Fibroblast of upper back skin (primary cell): ENCODE measurements around the gene HCRT.
A peak's percentile ranks its signal among the peaks of the same experiment; 100 is the strongest.
"Not testable (repeated sequence)": the region's sequence is repeated elsewhere in the genome, so short reads cannot be mapped to it uniquely, and the experiment has no call there.

ENCODE experiments used
- DNase-seq: peaks from one replicate; pipeline ENCODE4 v3.0.0-alpha.2; 2013

Gene HCRT, protein sequence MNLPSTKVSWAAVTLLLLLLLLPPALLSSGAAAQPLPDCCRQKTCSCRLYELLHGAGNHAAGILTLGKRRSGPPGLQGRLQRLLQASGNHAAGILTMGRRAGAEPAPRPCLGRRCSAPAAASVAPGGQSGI

DNA sequence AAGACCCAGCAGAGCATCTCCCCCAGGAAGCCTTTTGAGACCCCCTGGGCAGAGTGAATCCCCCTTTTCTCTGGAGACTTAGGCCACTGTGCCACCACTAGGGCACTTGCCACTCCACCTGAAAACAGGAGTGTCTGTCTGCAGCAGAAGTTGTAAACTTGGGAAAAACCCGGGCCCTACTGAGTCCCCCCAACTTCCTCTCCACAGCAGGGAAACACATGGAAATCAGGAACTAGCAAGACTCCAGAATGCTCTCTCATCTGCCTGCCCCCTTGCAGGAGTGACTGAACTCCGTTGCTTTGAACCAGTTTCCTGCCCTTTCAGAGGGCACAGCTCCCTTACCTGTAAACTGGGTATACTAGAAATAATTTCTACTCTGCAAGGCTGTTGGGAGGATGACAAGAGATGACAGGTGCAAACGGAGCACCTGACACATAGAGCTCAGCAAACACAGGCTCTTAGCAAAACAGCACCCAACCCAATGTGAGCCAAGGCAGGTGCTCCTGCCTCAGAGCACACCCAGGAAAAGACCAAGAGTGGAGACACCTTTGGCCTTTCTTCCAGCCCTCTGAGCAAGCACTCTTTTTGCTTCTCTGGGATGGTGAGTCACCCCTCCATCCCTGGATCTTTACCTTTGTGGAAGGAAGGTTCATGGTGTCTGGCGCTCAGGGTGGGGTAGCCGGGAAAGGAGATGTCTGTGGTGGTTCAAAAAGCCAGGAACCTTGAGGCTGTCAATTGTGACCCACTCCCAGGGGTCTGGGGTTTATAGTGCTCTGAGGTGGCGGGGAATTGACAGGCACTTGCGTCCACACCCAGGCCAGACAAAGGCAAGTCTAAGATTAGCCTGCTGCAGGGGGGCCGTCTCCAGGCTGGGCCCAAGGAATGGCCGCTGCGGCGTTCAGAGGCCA lies at the start of gene HCRT:
Gene HCRT, minus strand, starts transcription at position 740 of the 908 bp plus-strand sequence. Its CDS starts 87 bp downstream, at position 653.
- DNase-seq: no peak

DNA sequence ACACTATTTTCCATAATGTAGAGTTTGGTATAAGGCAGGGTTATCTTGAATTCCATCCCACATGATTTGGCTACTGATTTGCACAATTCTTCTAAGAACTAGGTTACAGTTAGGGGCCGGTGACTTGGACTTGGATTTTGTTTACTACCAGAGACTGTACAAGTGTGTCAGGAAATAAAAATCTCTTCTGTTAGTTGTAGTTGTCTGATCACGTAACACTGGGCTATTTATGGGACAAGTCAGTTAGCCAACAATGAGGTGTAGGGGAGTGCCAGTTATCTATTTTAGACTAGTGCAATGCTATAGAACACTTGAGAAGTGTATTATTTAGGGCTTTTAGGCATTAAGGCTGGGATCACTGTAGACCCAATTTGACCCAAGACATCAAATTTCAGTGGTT lies 48.7 kb upstream of the HCRT start:
- DNase-seq: no peak

DNA sequence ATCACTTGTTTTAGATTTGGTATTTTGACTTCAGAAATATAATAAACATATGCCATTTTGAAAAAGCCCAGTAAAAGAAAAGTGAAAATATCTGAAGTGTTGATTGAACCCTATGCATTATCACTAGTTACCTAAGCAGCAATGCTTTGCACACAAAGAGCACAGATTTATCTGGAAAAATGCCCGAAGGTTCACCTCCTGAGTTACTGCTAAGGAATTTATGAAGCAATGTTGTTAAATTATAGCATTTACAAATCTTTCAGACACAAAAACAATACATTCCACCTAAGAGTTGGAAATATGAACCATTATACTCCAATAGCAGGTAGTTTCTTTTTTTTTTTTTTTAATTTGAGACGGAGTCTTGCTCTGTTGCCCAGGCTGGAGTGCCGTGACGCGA lies 47.9 kb upstream of the HCRT start:
- DNase-seq: peak; percentile 64

DNA sequence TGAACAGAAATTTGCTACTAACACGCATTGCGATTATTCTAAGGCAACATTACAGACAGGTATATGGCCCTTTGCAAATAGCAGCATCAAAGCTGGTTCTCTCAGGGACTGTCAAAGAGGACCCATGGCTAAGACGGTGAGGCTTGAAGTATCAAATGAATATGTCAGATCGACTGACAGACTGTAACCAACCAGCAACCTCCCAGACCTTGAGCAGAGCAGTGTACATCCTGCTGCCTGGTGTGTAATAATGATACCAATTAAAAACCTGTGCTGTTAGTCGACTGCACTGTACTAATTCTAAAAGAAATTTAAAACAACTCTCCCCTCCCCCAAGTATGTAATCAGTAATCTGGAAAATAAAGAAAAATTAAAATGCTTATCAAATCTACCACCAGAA lies 45.0 kb upstream of the HCRT start:
- no peak for DNase-seq

DNA sequence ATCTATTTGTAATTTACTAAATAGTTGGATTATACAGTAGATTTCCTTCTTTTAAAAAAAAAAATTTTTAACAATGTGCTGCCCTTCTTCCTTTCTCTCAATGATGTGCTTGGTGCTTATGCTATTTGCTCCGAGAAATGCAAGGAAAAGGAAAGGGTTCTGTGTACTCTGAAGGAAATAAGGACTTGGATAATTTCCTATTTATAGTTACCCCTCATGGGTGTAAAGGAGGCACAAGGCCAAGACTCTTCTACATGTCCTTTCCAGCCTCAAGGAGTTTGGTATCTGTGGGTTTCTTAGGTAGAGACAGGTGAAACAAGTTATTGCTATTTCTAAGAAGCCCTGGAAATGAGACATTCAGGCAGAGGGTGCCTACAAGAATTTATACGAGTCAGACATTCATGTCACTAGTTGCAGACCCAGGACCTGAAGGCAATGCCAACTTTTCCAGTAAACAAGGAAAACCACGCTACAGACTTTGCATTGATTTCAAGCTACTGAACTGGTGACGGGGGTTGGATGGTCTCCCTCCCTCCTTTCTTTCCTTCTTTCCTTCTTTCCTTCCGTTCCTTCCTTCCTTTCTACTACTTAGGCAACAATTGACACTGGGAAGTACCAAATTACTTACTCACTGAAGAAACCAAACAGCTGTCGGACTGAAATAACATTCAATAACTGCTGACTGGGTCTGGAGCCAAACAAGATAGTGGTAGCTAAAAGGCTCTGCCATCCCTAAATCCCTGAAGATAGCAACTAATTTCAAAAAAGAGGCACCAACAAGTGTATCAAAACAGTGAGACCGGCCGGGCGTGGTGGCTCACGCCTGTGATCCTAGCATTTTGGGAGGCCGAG lies 42.8 kb upstream of the HCRT start:
- DNase-seq: peak; percentile 3

DNA sequence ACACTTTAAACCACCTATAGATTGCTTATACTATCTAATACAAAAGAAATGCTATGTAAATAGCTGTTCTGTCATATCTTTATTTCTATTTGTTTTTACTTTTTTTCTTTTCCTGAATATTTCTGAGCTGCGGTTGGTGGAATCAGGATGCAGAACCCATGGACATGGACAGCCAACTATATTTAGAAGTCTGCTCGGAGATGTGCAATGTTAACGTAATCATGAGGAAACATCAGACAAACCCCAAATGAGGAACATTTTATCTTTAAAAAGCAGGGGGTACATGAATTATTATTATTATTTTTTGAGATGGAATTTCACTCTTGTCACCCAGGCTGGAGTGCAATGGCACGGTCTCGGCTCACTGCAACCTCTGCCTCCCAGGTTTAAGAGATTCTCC lies 40.4 kb upstream of the HCRT start:
- DNase-seq: no peak

DNA sequence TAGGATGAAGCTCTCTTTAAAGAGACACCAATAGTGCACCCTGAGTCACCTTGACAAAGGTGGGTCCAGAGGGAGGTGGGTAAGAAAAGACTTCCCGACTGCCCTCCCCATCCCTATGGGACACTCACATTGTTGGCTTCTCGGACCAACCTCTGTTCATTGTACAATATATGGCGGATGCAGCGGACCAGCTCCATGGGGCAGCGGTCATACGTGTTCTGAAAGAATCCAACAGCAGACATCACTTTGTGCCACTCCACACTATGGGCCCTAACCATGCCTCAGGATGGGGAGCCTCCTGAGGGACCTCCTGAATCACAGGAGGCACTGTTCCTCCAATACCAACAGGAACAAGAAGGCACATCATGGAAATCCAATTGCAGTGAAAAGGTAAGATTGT lies 39.4 kb upstream of the HCRT start:
- DNase-seq: no peak

DNA sequence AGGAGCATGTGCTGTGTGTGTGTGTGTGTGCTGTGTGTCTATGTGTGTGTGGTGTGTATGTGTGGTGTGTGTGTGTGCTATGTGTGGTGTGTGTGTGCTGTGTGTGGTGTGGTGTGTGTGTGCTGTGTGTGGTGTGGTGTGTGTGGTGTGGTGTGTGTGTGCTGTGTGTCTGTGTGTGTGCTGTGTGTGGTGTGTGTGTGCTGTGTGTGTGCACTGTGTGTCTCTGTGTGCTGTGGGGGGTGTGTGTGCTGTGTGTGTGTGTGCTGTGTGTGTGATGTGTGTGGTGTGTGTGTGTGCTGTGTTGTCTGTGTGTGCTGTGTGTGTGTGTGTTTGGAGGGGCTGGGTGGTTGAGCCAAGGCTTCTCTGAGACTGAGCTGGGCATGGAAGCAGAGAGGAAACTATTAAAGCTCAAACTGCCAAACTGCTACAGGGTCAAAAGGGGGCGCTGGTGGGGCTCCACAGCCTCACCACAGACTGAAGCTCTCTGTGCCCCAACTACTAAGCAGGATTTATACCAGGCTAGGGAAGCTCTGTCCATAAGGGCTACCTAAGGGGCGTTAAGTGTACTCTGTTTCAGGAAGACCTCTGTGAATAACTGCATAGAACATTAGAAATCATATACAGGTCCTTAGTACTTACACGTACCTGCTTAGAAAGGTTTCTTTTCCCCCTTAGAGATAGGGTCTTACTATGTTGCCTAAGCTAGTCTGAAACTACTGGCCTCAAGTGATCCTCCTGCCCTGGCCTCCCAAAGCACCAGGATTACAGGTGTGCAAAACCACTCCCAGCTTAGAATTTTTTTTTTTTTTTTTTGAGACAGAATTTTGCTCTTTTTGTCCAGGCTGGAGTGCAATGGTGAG lies 36.9 kb upstream of the HCRT start:
- peak; percentile 36 for DNase-seq

DNA sequence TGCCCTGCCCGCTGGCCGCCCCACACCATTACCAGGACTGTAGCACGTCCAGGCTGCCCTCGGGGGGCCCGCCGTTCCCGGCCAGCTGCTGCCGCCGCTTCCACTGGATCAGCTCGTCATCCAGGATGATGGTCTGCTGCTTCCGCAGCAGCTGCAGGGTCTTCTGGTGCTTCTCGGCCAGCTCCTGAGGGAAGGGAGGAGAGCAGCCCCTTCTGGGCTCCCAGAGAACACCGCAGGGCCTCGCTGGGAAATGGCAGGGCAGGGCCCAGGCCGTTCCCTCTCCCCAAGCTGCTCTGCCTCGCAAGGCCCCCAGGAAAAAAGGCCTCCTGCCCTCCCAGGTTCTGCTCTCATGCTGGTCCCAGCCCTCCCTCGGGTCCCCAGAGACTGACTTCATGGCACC lies 34.0 kb upstream of the HCRT start:
- DNase-seq: not testable (repeated sequence)

DNA sequence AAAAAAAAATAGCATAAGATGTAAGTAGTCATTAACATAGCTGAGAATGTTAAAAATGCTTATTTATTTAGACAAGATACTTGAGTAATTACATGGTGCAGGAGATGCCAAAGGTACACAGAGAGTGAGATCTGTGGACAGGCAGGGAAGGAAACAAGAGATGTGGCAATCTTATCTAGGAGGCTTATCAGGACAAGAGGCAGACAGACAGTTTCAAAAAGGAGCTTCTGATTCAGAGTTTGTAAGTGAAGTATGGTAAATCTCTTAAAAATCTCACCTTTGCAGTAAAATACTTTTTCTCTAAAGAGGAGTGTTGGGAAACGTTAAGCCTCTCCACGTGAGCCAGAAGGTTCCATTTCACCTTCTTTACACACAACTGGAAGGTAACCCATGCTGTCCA lies 28.9 kb upstream of the HCRT start:
- DNase-seq: no peak

DNA sequence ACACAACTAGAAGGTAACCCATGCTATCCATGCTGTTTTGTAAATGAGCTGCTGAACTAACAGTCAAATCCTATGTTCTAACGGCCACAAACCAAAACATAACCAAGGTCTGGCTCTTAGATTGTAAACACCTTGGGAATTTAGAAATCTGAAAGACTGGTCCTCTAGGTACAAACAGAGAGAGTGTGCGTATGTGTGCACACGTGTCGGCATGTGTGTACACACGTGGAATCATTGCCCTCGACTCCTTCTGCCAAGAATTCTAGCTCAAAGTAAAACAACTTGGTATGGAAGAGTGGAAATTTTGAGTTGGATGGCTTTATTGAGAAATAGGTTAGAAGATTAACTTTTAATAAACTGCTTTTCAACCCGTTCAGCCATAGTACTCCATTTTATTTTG lies 27.1 kb upstream of the HCRT start:
- no peak for DNase-seq

DNA sequence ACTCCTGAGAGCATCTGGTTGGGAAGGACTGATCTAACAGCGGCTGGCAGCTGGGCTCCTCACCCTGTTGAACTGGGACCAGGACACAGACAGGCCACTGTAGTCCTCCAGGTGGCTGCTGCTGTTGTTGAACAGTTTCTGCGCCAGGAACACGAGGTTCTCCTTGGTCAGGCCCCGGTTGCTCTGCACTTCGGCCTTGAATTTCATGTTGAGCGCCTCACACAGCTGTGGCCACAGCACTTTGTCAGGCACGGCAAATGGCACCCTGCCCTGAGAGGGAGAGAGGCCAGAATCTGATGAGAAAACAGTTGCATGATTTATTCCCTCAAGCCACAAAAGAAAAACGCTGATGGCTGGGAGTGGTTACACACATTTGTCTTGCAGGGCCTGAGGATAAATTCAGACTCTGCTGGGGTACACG lies 26.7 kb upstream of the HCRT start:
- peak; percentile 20 for DNase-seq

DNA sequence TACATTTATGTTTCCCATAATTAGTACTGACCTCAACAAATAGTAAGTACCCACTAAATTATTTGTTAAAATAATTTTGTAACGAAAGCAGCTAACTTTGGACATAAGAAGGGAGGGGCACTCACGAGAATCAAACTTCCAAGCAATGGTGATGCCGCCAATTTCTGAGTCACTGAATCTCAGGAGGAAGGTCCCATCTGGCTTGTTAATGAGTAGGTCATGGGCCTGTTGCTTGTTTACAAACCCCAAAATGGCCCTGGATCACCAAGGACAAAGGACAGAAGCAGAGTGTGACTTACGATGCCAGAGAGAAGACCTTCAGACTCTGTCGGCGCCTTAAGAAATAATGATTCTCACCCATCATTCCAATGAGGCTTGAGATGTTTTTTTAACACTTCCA lies 24.8 kb upstream of the HCRT start:
- DNase-seq: no peak

DNA sequence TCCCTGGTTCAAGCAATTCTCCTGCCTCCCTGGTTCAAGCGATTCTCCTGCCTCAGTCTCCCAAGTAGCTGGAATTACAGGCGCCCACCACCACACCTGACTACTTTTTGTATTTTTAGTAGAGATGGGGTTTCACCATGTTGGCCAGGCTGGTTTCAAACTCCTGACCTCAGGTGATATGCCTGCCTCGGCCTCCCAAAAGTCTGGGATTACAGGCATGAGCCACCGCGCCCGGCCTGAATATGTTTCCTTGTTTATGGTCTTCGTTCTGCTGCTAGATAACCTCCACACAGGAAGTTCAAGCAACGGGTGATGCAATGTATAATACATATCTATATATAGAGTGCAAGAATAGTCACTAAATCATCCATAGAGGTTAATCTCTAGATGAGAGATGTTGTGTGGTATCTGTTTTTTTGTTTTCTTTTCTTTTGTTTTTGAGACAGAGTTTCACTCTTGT lies 20.9 kb upstream of the HCRT start:
- not testable (repeated sequence) for DNase-seq

DNA sequence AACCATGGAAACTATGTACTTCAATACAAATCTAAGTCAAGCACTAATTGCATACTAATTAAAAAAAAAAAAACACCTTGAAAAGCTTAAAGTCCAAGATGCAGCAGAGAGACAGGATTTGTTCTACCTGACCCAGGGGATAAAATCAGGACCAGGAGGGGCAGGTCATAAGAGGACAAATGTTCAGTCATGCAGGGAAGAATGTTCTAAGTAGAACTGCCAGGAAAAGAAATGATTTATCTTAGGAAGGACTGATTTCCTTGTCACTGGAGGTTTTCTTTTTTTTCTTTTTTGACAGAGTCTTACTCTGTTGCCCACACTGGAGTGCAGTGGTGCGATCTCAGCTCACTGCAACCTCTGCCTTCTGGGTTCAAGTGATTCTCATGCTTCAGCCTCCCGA lies 18.1 kb upstream of the HCRT start:
- DNase-seq: no peak

DNA sequence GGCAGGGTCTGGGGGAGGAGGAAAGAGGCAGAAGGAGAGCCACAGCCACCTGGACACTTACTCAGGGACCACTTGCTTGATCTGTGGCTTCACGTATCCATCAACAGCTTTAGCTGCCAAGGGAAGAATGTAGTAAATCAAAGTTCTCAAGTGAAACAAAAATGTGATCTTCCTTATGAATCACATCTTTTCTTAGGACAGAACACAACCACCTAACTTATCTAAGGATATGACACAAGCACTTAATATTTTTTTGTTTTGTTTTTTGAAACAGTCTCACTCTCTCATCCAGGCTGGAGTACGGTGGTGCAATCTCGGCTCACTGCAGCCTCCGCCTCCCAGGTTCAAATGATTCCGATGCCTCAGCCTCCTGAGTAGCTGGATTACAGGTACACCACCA lies 17.4 kb upstream of the HCRT start:
- DNase-seq: no peak

DNA sequence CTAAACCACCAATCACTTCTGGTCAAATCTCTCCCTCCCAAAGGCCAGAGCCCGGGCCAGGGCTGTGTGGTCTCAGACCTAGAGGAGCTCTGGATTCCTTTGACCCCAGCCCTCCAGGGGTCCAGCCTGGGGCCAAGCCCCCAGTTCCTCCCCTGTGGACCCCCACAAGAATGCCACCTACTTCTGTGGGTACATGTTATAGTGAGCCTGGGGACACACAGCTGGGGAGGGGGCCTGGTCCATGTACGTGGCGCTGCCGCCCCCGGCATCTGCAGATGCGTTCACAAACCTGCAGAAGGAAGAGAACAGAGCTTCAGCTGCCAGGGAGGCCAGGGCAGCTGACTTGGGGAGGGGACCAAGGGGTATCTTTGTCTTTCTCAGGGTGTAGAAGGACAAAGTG lies 16.9 kb upstream of the HCRT start:
- no peak for DNase-seq

DNA sequence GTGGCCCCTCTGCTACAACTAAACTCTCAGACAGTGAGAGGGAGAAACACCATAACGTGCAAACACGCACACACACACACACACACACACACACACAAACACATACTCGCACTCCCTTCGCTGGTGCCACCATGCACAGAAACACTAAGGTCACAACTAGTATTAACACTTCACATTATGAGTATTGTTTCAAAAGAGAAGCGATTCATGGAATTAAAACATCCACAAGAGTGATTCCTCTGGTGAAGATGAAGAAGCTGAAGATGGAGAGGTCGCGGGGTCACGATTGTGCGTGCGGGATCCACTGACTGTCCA lies 16.2 kb upstream of the HCRT start:
- DNase-seq: no peak

DNA sequence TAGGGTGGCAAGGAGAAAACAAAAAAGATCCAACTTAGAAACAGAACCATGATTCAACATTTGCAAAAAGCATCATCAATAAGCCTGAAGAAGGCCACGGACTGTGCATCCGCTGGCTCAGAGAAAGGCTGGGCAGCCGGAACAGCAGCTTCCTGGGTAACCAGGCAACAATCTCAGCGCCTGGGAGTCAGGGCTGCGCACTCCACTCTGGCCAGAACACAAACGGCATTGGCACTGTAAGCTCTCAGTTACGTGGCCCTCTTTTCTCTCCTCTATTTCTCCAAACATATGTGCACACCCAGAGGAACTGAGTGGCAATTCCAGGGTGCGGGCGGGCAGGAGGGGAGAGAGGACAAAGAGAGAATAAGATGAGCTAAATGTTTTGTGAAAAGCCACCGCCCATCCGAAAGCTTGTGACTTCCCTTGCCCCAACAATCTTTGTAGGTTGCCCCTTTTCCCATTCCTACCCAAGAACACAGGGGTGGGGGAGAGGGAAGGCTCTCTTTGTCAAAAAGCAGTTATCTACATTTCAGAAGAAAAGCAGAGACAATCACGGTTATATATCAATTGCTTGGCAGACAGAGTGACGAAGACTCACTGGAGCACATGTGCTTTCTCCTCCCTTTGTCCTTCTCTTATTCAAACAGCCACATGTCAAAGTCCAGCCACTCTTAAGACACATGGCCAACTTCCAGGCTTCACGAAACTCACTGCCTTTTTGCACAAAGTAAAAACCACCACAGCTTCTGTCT lies 15.6 kb upstream of the HCRT start:
- no peak for DNase-seq

DNA sequence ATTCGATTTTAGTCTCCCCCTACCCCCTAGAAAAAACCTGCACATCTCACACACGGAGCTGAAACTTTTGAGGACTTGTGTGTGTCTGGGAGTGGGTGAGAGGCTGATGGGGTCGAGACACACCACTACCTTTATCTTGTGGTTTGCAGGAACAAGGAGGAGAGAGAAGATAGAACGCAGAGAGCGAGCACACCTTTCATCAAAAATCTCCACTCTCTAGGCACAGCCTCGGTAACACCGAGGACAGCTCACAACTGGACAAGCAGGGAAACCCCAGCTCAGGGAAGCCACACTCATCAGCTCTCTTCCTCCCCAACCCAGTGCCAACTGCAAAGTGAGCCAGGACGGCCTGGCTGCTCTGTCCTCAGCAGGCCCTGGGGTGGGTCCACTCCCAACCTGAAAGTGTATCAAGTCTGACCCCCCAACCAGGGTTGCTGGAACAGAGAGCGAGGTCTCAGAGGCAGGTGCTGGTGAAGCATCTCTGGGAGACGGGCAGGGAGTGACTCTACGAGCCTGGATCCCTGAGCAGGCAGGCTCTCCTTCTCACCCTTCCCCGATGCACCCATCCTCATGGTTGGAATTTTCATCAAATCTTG lies 14.3 kb upstream of the HCRT start:
- DNase-seq: no peak

DNA sequence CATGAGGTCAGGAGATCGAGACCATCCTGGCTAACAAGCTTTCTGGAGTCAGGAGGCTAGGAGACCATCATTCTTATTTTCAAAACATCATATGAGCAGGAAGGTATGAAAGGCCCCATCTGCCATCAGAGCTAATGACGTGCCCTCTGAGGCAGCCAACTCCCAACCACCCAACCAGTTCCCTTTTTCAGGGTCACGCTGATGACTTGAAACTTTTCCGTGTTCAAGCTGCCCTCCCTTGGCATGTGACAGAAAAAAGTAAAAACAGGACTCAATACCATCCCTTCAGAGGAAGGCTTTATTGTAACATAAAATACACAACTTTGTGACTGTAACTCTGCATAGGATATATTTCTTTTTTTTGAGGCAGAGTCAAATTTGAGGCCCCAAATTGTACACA lies 13.6 kb upstream of the HCRT start:
- no peak for DNase-seq
